ENCODE measurements around the gene ARHGAP22. TPM values are rescaled to one million over a fixed set of nuclear protein-coding genes. Genes with fewer than 3 reads are reported as not detected.

ARHGAP22 gene
- total and polyA plus RNA-seq, 2 experiments from 2014 or later: 3.2 to 7.8 TPM

- H3K9me3 ChIP-seq (ENCODE audit: low read depth): no peaks in the 10 kb centered on the region
- no peaks in the 10 kb centered on the region for H3K36me3 ChIP-seq
- DNase-seq (ENCODE audit: low read depth in 1 of 2, low spot score in 1 of 2): no peak
Observed at GRCh38 chr10:48548531-48549135, 56.2 kb downstream of the ARHGAP22 start.

GRCh38 chr10:48547981-48548380 lies 56.9 kb downstream of the ARHGAP22 start:
- TF ChIP-seq CTCF (IDR thresholded peaks at IDR 0.05; ENCODE audit: low read depth, low read length): no peak
- no peaks in the 10 kb centered on the region for H3K36me3 ChIP-seq
- H3K4me3 ChIP-seq: no peak overlapping the region
- DNase-seq (ENCODE audit: low read depth in 1 of 2, low spot score in 1 of 2): no peak
- no peaks in the 10 kb centered on the region for H3K27me3 ChIP-seq
- no peak overlapping the region for H3K27ac ChIP-seq
- no peaks in the 10 kb centered on the region for H3K4me1 ChIP-seq (ENCODE audit: low read depth)
- H3K9me3 ChIP-seq (ENCODE audit: low read depth): no peaks in the 10 kb centered on the region

More at GRCh38 chr10:48548531-48549135, 56.2 kb downstream of the ARHGAP22 start:
- no peak for TF ChIP-seq CTCF (IDR thresholded peaks at IDR 0.05; ENCODE audit: low read depth, low read length)
- Histone ChIP-seq H3K27ac (no peak overlapping the region), H3K4me3 (no peak overlapping the region), H3K27me3 (no peaks in the 10 kb centered on the region), H3K4me1 (ENCODE audit: low read depth) (no peaks in the 10 kb centered on the region)

GRCh38 chr10:48547061-48547895 lies 57.6 kb downstream of the ARHGAP22 start:
- Histone ChIP-seq H3K4me3 (no peak overlapping the region), H3K27me3 (no peaks in the 10 kb centered on the region), H3K4me1 (ENCODE audit: low read depth) (no peaks in the 10 kb centered on the region), H3K9me3 (ENCODE audit: low read depth) (no peaks in the 10 kb centered on the region), H3K36me3 (no peaks in the 10 kb centered on the region), H3K27ac (no peak overlapping the region)
- no peak for TF ChIP-seq CTCF (IDR thresholded peaks at IDR 0.05; ENCODE audit: low read depth, low read length)
- no peak for DNase-seq (ENCODE audit: low read depth in 1 of 2, low spot score in 1 of 2)

GRCh38 chr10:48545462-48546145 lies 59.3 kb downstream of the ARHGAP22 start:
- Histone ChIP-seq H3K4me3 (no peak overlapping the region), H3K27me3 (no peaks in the 10 kb centered on the region), H3K4me1 (ENCODE audit: low read depth) (no peaks in the 10 kb centered on the region), H3K36me3 (no peaks in the 10 kb centered on the region), H3K27ac (peak overlapping the region; percentile 10), H3K9me3 (ENCODE audit: low read depth) (no peaks in the 10 kb centered on the region)
- DNase-seq (ENCODE audit: low read depth in 1 of 2, low spot score in 1 of 2): peak in 1 of 2 donors; percentile 29
- TF ChIP-seq CTCF (IDR thresholded peaks at IDR 0.05; ENCODE audit: low read depth, low read length): no peak

GRCh38 chr10:48543182-48543844 lies 61.6 kb downstream of the ARHGAP22 start:
- H3K4me1 ChIP-seq (ENCODE audit: low read depth): no peaks in the 10 kb centered on the region
- DNase-seq (ENCODE audit: low read depth in 1 of 2, low spot score in 1 of 2): no peak
- H3K9me3 ChIP-seq (ENCODE audit: low read depth): no peaks in the 10 kb centered on the region
- H3K36me3 ChIP-seq: no peaks in the 10 kb centered on the region
- no peak for TF ChIP-seq CTCF (IDR thresholded peaks at IDR 0.05; ENCODE audit: low read depth, low read length)
- no peak overlapping the region for H3K27ac ChIP-seq
- H3K27me3 ChIP-seq: no peaks in the 10 kb centered on the region
- no peak overlapping the region for H3K4me3 ChIP-seq
